Peyer's patch (tissue), 4 donors: ENCODE results near the gene MED13L. TPM values are rescaled to one million over a fixed set of nuclear protein-coding genes. Genes with fewer than 3 reads are reported as not detected.
"Not testable (repeated sequence)": the region's sequence is repeated elsewhere in the genome, so short reads cannot be mapped to it uniquely, and the experiment has no call there.

Source experiments
- DNase-seq, 3 donors: peaks; one replicate each; pipeline ENCODE4 v3.0.0-alpha.2; 2017 to 2019
- H3K27ac ChIP-seq, 4 donors: fragments of 200-600 bp; sonication (generic); one replicate each; pipeline ENCODE4 v1.5.1; 2016 to 2019
- H3K27me3 ChIP-seq, 2 donors: fragments of 200-600 bp; sonication (generic); one replicate each; pipeline ENCODE4 v1.5.1; 2019
- H3K36me3 ChIP-seq, 3 donors: fragments of 200-600 bp; sonication (generic); one replicate each; pipeline ENCODE4 v1.5.1; 2016 to 2019
- H3K4me1 ChIP-seq, 4 donors: fragments of 200-600 bp; sonication (generic); one replicate each; pipeline ENCODE4 v1.5.1; 2016 to 2019
- H3K4me3 ChIP-seq, 4 donors: fragments of 200-600 bp; sonication (generic); 1 replicate in 3 of 4; 2 replicates in 1 of 4; pipeline ENCODE4 v1.5.1; 2016 to 2019; ENCODE audit warnings: mild to moderate bottlenecking in 1 of 4
- H3K9me3 ChIP-seq, 4 donors: fragments of 200-600 bp; sonication (generic); one replicate each; pipeline ENCODE4 v1.5.1; 2016 to 2019; ENCODE audit warnings: mild to moderate bottlenecking in 1 of 4
- CTCF ChIP-seq, 6 experiments: fragments of 450-650 bp in 4 of 6; fragments of 200-600 bp in 2 of 6; sonication (generic) in 1 of 6; IDR thresholded peaks; one replicate each; pipeline ENCODE4 v1.5.1; 2017 to 2019; ENCODE audit warnings: antibody characterized with exemption in 6 of 6, mild to moderate bottlenecking in 3 of 6, moderate library complexity in 1 of 6
- POLR2A ChIP-seq, 2 donors: fragments of 450-650 bp; IDR thresholded peaks; one replicate each; pipeline ENCODE4 v1.5.1; 2017; ENCODE audit warnings: antibody characterized with exemption in 2 of 2, mild to moderate bottlenecking in 2 of 2, moderate library complexity in 2 of 2
- total RNA-seq, 4 donors: library from RNA; depleted of rRNA; stranded (reverse); fragments of >200 nt; gene quantifications; one replicate each; pipeline ENCODE4 v1.1.0, GENCODE V29; 2016

MED13L gene
- total RNA-seq, 4 donors from 2014 or later = 127 to 181 (median 145) TPM

GRCh38 chr12:116288735-116289134 is 11.2 kb upstream of the MED13L start:
- H3K27ac ChIP-seq = no peak overlapping the region
- no peaks in the 10 kb centered on the region for H3K27me3 ChIP-seq
- no peak overlapping the region for H3K4me3 ChIP-seq
- H3K4me1 ChIP-seq = no peaks in the 10 kb centered on the region
- TF ChIP-seq CTCF (IDR thresholded peaks at IDR 0.05) (no peak), POLR2A (IDR thresholded peaks at IDR 0.05) (no peak)
- no peaks in the 10 kb centered on the region for H3K36me3 ChIP-seq
- DNase-seq = no peak
- H3K9me3 ChIP-seq = no peaks in the 10 kb centered on the region

GRCh38 chr12:116287842-116288301 is 10.4 kb upstream of the MED13L start:
- no peak overlapping the region for H3K27ac ChIP-seq
- no peak for DNase-seq
- no peak for TF ChIP-seq CTCF (IDR thresholded peaks at IDR 0.05)
- TF ChIP-seq POLR2A (IDR thresholded peaks at IDR 0.05) = no peak
- H3K36me3 ChIP-seq = no peaks in the 10 kb centered on the region
- no peaks in the 10 kb centered on the region for H3K27me3 ChIP-seq
- H3K4me3 ChIP-seq = no peak overlapping the region
- no peaks in the 10 kb centered on the region for H3K4me1 ChIP-seq
- H3K9me3 ChIP-seq = no peaks in the 10 kb centered on the region

- Histone ChIP-seq H3K4me3 (no peak overlapping the region), H3K36me3 (no peaks in the 10 kb centered on the region), H3K27me3 (no peaks in the 10 kb centered on the region), H3K27ac (no peak overlapping the region), H3K4me1 (no peaks in the 10 kb centered on the region), H3K9me3 (no peaks in the 10 kb centered on the region)
- no peak for TF ChIP-seq POLR2A (IDR thresholded peaks at IDR 0.05)
- no peak for DNase-seq
Observed at GRCh38 chr12:116284396-116284795, 6.9 kb upstream of the MED13L start.

GRCh38 chr12:116283881-116284280 is 6.4 kb upstream of the MED13L start:
- H3K4me3 ChIP-seq, H3K9me3 ChIP-seq, H3K27ac ChIP-seq, DNase-seq, H3K27me3 ChIP-seq, H3K36me3 ChIP-seq, H3K4me1 ChIP-seq: not testable (repeated sequence)

- TF ChIP-seq POLR2A (IDR thresholded peaks at IDR 0.05) (no peak), CTCF (IDR thresholded peaks at IDR 0.05) (no peak)
- H3K4me3 ChIP-seq = peak overlapping the region in 2 of 4 donors; percentile 7 to 22
- H3K4me1 ChIP-seq = no peaks in the 10 kb centered on the region
- no peaks in the 10 kb centered on the region for H3K36me3 ChIP-seq
- DNase-seq = no peak
- no peaks in the 10 kb centered on the region for H3K9me3 ChIP-seq
- H3K27ac ChIP-seq = no peak overlapping the region
- no peaks in the 10 kb centered on the region for H3K27me3 ChIP-seq
Observed at GRCh38 chr12:116282371-116283286, 5.1 kb upstream of the MED13L start.

GRCh38 chr12:116280595-116281290 is 3.2 kb upstream of the MED13L start:
- H3K4me1 ChIP-seq = peaks cover 0 to under 1% (median 0%) of the 10 kb centered on the region in 4 donors
- H3K9me3 ChIP-seq = no peaks in the 10 kb centered on the region
- H3K36me3 ChIP-seq = no peaks in the 10 kb centered on the region
- no peaks in the 10 kb centered on the region for H3K27me3 ChIP-seq
- no peak overlapping the region for H3K4me3 ChIP-seq
- TF ChIP-seq POLR2A (IDR thresholded peaks at IDR 0.05) (no peak), CTCF (IDR thresholded peaks at IDR 0.05) (no peak)
- no peak for DNase-seq
- no peak overlapping the region for H3K27ac ChIP-seq
